Measurements from ENCODE around the gene ANO1.

Gene ANO1

GRCh38 chr11:70134490-70134889, 56.4 kb downstream of the ANO1 start:
- no peak for DNase-seq (ENCODE audit: low read depth in 4 of 4, low spot score in 1 of 4)

- no peak for DNase-seq (ENCODE audit: low read depth in 4 of 4, low spot score in 1 of 4)
Observed at GRCh38 chr11:70135142-70135541, 57.0 kb downstream of the ANO1 start.

GRCh38 chr11:70135625-70136059, 57.5 kb downstream of the ANO1 start:
- no peak for DNase-seq (ENCODE audit: low read depth in 4 of 4, low spot score in 1 of 4)

- no peak for DNase-seq (ENCODE audit: low read depth in 4 of 4, low spot score in 1 of 4)
Observed at GRCh38 chr11:70137383-70137782, 59.3 kb downstream of the ANO1 start.

GRCh38 chr11:70138403-70138802, 60.3 kb downstream of the ANO1 start:
- no peak for DNase-seq (ENCODE audit: low read depth in 4 of 4, low spot score in 1 of 4)

- no peak for DNase-seq (ENCODE audit: low read depth in 4 of 4, low spot score in 1 of 4)
Observed at GRCh38 chr11:70139785-70140410, 61.8 kb downstream of the ANO1 start.

GRCh38 chr11:70140711-70141485, 62.8 kb downstream of the ANO1 start:
- no peak for DNase-seq (ENCODE audit: low read depth in 4 of 4, low spot score in 1 of 4)

- DNase-seq (ENCODE audit: low read depth in 4 of 4, low spot score in 1 of 4) = no peak
Observed at GRCh38 chr11:70141486-70142220, 63.5 kb downstream of the ANO1 start.

GRCh38 chr11:70142221-70142875, 64.2 kb downstream of the ANO1 start:
- DNase-seq (ENCODE audit: low read depth in 4 of 4, low spot score in 1 of 4) = no peak

- DNase-seq (ENCODE audit: low read depth in 4 of 4, low spot score in 1 of 4) = no peak
Observed at GRCh38 chr11:70144262-70144661, 66.1 kb downstream of the ANO1 start.

GRCh38 chr11:70145071-70145470, 67.0 kb downstream of the ANO1 start:
- DNase-seq (ENCODE audit: low read depth in 4 of 4, low spot score in 1 of 4) = no peak

GRCh38 chr11:70145841-70146240, 67.7 kb downstream of the ANO1 start:
- no peak for DNase-seq (ENCODE audit: low read depth in 4 of 4, low spot score in 1 of 4)

GRCh38 chr11:70146299-70146698, 68.2 kb downstream of the ANO1 start:
- DNase-seq (ENCODE audit: low read depth in 4 of 4, low spot score in 1 of 4) = no peak

- DNase-seq (ENCODE audit: low read depth in 4 of 4, low spot score in 1 of 4) = no peak
Observed at GRCh38 chr11:70146895-70147520, 68.9 kb downstream of the ANO1 start.

GRCh38 chr11:70147668-70148067, 69.6 kb downstream of the ANO1 start:
- DNase-seq (ENCODE audit: low read depth in 4 of 4, low spot score in 1 of 4) = no peak

- DNase-seq (ENCODE audit: low read depth in 4 of 4, low spot score in 1 of 4) = no peak
Observed at GRCh38 chr11:70151671-70152070, 73.6 kb downstream of the ANO1 start.

GRCh38 chr11:70153133-70153727, 75.1 kb downstream of the ANO1 start:
- no peak for DNase-seq (ENCODE audit: low read depth in 4 of 4, low spot score in 1 of 4)

GRCh38 chr11:70155386-70155785, 77.3 kb downstream of the ANO1 start:
- no peak for DNase-seq (ENCODE audit: low read depth in 4 of 4, low spot score in 1 of 4)

GRCh38 chr11:70156291-70157037, 78.3 kb downstream of the ANO1 start:
- DNase-seq (ENCODE audit: low read depth in 4 of 4, low spot score in 1 of 4) = no peak

- DNase-seq (ENCODE audit: low read depth in 4 of 4, low spot score in 1 of 4) = no peak
Observed at GRCh38 chr11:70158201-70158600, 80.1 kb downstream of the ANO1 start.
